Keratinocyte (primary cell): Measurements from ENCODE around the gene KIF16B. TPM values are rescaled to one million over a fixed set of nuclear protein-coding genes. Genes with fewer than 3 reads are reported as not detected.

Source experiments
- DNase-seq: peaks from one replicate; pipeline ENCODE4 v3.0.0-alpha.2; 2011; ENCODE audit warnings: low read depth, missing footprints, low spot score
- FAIRE-seq: peaks from 2 replicates; lab custom pipeline; 2011; peaks lifted over from hg19 to GRCh38; lab: Jason Lieb, UNC
- H2AFZ ChIP-seq: 2 replicates; pipeline ENCODE4 v1.6.0; 2012; ENCODE audit warnings: low read length, control low read depth, inconsistent platforms; ENCODE audit not compliant: control insufficient read depth
- H3K27ac ChIP-seq: 2 replicates; pipeline ENCODE4 v1.5.1; 2011; ENCODE audit warnings: low read length; ENCODE audit not compliant: control insufficient read depth, insufficient read depth
- H3K27me3 ChIP-seq: 3 replicates; pipeline ENCODE4 v1.6.0; 2011; ENCODE audit warnings: low read length; ENCODE audit not compliant: control insufficient read depth, insufficient read depth; ENCODE audit errors: extremely low read depth
- H3K36me3 ChIP-seq, 2 experiments: 2 replicates in 1 of 2; 3 replicates in 1 of 2; pipeline ENCODE4 v1.5.1; 2011; ENCODE audit warnings: low read length in 2 of 2, mild to moderate bottlenecking in 1 of 2; ENCODE audit not compliant: control insufficient read depth in 2 of 2, insufficient read depth in 2 of 2; ENCODE audit errors: extremely low read depth in 1 of 2
- H3K4me1 ChIP-seq: 3 replicates; pipeline ENCODE4 v1.5.1; 2011; ENCODE audit warnings: low read length; ENCODE audit not compliant: control insufficient read depth, insufficient read depth; ENCODE audit errors: extremely low read depth
- H3K4me2 ChIP-seq: 3 replicates; pipeline ENCODE4 v1.6.0; 2011; ENCODE audit warnings: low read depth, low read length; ENCODE audit not compliant: control insufficient read depth, insufficient read depth; ENCODE audit errors: extremely low read depth
- H3K4me3 ChIP-seq, 3 experiments: fragments of 200-600 bp in 1 of 3; sonication (generic) in 1 of 3; 2 replicates in 2 of 3; 3 replicates in 1 of 3; pipeline ENCODE4 v1.5.1; 2011 to 2016; ENCODE audit warnings: low read length in 3 of 3, mild to moderate bottlenecking in 3 of 3, control low read depth in 2 of 3, inconsistent platforms in 1 of 3, low read depth in 1 of 3, mixed read lengths in 1 of 3, mixed run types in 1 of 3, moderate library complexity in 1 of 3; ENCODE audit not compliant: control insufficient read depth in 2 of 3, insufficient read depth in 2 of 3; ENCODE audit errors: extremely low read depth in 1 of 3
- H3K79me2 ChIP-seq: 2 replicates; pipeline ENCODE4 v1.6.0; 2012; ENCODE audit warnings: low read length; ENCODE audit not compliant: control insufficient read depth, insufficient read depth
- H3K9ac ChIP-seq: 3 replicates; pipeline ENCODE4 v1.6.0; 2011; ENCODE audit warnings: low read length; ENCODE audit not compliant: control insufficient read depth, insufficient read depth; ENCODE audit errors: extremely low read depth
- H3K9me1 ChIP-seq: 3 replicates; pipeline ENCODE4 v1.6.0; 2011; ENCODE audit warnings: low read length; ENCODE audit not compliant: control insufficient read depth, insufficient read depth; ENCODE audit errors: extremely low read depth
- H3K9me3 ChIP-seq: 2 replicates; pipeline ENCODE4 v1.5.1; 2012; ENCODE audit warnings: low read depth, low read length; ENCODE audit not compliant: control insufficient read depth
- H4K20me1 ChIP-seq: 3 replicates; pipeline ENCODE4 v1.6.0; 2011; ENCODE audit warnings: low read length; ENCODE audit not compliant: control insufficient read depth, insufficient read depth; ENCODE audit errors: extremely low read depth
- EZH2 ChIP-seq: IDR thresholded peaks from one replicate; pipeline ENCODE4 v1.6.1; 2012; ENCODE audit warnings: inconsistent platforms, mild to moderate bottlenecking, low read length, moderate library complexity
- dilution Hi-C: fragments of 300-500 bp; cut with MboI; formaldehyde crosslinking; loops from one replicate; pipeline ENCODE4 v1.7.0; 2020; ENCODE audit warnings: low sequenced_read_pairs; ENCODE audit not compliant: extremely low pct_ligation_motif_present
- polyA plus RNA-seq, 5 experiments: library from polyadenylated mRNA; depleted of rRNA in 3 of 5; stranded (reverse) in 3 of 5; stranded (forward) in 1 of 5; unstranded in 1 of 5; fragments of >200 nt; gene quantifications; 1 replicate in 1 of 5; 2 replicates in 3 of 5; 3 replicates in 1 of 5; pipeline versions ENCODE4 v1.2.1 to v1.2.3, GENCODE V29; 2011 to 2012; ENCODE audit warnings: missing spikeins in 2 of 5, low read depth in 1 of 5, low replicate concordance in 1 of 5
- TF ChIP-seq, protein P1 (sequence below), 3 experiments: IDR thresholded peaks in 1 of 3; conservative IDR thresholded peaks in 1 of 3; optimal IDR thresholded peaks in 1 of 3; 2 replicates in 2 of 3; 3 replicates in 1 of 3; pipeline versions ENCODE3 to v1.5.1; 2011; ENCODE audit warnings: low read length in 3 of 3, mild to moderate bottlenecking in 3 of 3, moderate library complexity in 2 of 3, control low read depth in 1 of 3, inconsistent platforms in 1 of 3; ENCODE audit not compliant: insufficient read depth in 2 of 3; ENCODE audit errors: extremely low read depth in 1 of 3

Gene KIF16B
- polyA plus RNA-seq, 1 donor (not counting 4 experiments of a cell fraction or from before 2014, with no cell fraction given), result 16.1 TPM

DNA sequence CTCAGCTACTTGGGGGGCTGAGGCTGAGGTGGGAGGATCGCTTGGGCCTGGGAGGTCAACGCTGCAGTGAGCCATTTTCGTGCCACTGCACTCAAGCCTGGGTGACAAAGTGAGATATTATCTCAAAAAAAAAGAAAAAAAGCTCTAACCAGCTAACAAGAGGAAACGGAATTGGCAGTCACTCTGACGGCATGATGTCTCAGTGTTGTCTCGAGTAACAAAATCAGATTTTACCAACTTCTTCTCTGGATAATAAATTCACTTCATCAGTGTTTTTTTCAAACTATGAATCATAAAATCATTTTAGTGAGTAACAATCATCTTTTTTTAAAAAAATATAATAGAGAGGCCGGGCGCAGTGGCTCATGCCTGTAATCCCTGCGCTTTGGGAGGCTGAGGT, 12.6 kb downstream of the KIF16B start:
- dilution Hi-C loops, result no loop called here
- no peak overlapping the region for H3K4me2 ChIP-seq
- no peak overlapping the region for H2AFZ ChIP-seq
- H3K9me3 ChIP-seq, result no peaks in the 10 kb centered on the region
- peaks cover 8% of the 10 kb centered on the region for H3K9me1 ChIP-seq
- no peak for TF ChIP-seq EZH2
- TF ChIP-seq, protein P1, sequence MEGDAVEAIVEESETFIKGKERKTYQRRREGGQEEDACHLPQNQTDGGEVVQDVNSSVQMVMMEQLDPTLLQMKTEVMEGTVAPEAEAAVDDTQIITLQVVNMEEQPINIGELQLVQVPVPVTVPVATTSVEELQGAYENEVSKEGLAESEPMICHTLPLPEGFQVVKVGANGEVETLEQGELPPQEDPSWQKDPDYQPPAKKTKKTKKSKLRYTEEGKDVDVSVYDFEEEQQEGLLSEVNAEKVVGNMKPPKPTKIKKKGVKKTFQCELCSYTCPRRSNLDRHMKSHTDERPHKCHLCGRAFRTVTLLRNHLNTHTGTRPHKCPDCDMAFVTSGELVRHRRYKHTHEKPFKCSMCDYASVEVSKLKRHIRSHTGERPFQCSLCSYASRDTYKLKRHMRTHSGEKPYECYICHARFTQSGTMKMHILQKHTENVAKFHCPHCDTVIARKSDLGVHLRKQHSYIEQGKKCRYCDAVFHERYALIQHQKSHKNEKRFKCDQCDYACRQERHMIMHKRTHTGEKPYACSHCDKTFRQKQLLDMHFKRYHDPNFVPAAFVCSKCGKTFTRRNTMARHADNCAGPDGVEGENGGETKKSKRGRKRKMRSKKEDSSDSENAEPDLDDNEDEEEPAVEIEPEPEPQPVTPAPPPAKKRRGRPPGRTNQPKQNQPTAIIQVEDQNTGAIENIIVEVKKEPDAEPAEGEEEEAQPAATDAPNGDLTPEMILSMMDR (optimal IDR thresholded peaks at IDR 0.05 in 1 of 3, IDR thresholded peaks at IDR 0.05 in 1 of 3, conservative IDR thresholded peaks at IDR 0.05 in 1 of 3; ENCODE audit: extremely low read depth in 1 of 3, insufficient read depth in 2 of 3, low read length in 3 of 3), result no peak
- peaks cover 7% of the 10 kb centered on the region for H4K20me1 ChIP-seq
- no peaks in the 10 kb centered on the region for H3K36me3 ChIP-seq
- FAIRE-seq, result no peak
- H3K4me1 ChIP-seq, result peaks cover 12% of the 10 kb centered on the region
- H3K79me2 ChIP-seq, result peaks cover 73% of the 10 kb centered on the region
- H3K4me3 ChIP-seq, result no peak overlapping the region
- no peak for DNase-seq
- H3K9ac ChIP-seq, result no peak overlapping the region
- no peak overlapping the region for H3K27ac ChIP-seq
- H3K27me3 ChIP-seq, result no peaks in the 10 kb centered on the region

DNA sequence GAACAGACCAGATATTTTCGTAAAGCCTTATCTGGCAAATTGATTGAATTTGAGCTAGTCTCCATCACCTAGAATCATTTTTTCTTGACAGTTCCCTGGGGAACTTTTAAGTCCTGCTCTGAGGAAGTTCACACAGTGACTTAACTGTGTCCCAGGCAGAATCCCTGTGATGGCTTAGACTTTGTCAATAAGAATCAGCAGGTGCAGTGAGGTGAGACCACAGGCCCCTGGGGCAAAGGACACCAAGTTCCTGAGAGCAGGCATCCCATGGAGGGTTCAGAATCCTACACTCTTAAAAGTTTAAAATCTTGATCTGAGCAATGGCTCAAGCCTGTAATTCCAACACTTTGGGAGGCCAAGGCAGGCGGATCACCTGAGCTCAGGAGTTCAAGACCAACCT, 13.0 kb downstream of the KIF16B start:
- Histone ChIP-seq H3K27me3 (no peaks in the 10 kb centered on the region), H4K20me1 (peaks cover 7% of the 10 kb centered on the region), H3K4me3 (no peak overlapping the region), H2AFZ (no peak overlapping the region), H3K9ac (no peak overlapping the region), H3K4me1 (peaks cover 16% of the 10 kb centered on the region), H3K9me3 (no peaks in the 10 kb centered on the region), H3K36me3 (no peaks in the 10 kb centered on the region), H3K79me2 (peaks cover 70% of the 10 kb centered on the region), H3K27ac (no peak overlapping the region), H3K9me1 (peaks cover 8% of the 10 kb centered on the region), H3K4me2 (no peak overlapping the region)
- dilution Hi-C loops, result no loop called here
- DNase-seq, result no peak
- no peak for TF ChIP-seq EZH2
- TF ChIP-seq, protein P1 (optimal IDR thresholded peaks at IDR 0.05 in 1 of 3, IDR thresholded peaks at IDR 0.05 in 1 of 3, conservative IDR thresholded peaks at IDR 0.05 in 1 of 3; ENCODE audit: extremely low read depth in 1 of 3, insufficient read depth in 2 of 3, low read length in 3 of 3), result no peak
- FAIRE-seq, result no peak
